GM23338 (cell line): ENCODE data around the gene TMEM8B. TPM values are rescaled to one million over a fixed set of nuclear protein-coding genes. Genes with fewer than 3 reads are reported as not detected.

Experiments used
- ATAC-seq: fragments of 200-7000 bp; cut with Tn5 transposase; 3 replicates; pipeline ENCODE4 v1.9.1; 2020
- DNase-seq: peaks from one replicate; pipeline ENCODE4 v3.0.0-alpha.2; 2015; ENCODE audit warnings: low spot score
- H2AFZ ChIP-seq: fragments of 200-600 bp; sonication (generic); 2 replicates; pipeline ENCODE4 v1.8.0; 2016; ENCODE audit warnings: antibody characterized with exemption, mild to moderate bottlenecking, moderate library complexity
- H3F3A ChIP-seq: fragments of 200-600 bp; sonication (generic); replicated peaks from 2 replicates; pipeline ENCODE4 v1.8.0; 2017; ENCODE audit warnings: antibody characterized with exemption, mixed run types, low read depth
- H3K27ac ChIP-seq: fragments of 200-600 bp; sonication (generic); 2 replicates; pipeline ENCODE4 v1.6.1; 2016; ENCODE audit warnings: low read depth
- H3K27me3 ChIP-seq: fragments of 200-600 bp; sonication (generic); 2 replicates; pipeline ENCODE4 v1.8.0; 2016; ENCODE audit warnings: mild to moderate bottlenecking, mixed run types, moderate library complexity; ENCODE audit not compliant: insufficient read depth
- H3K36me3 ChIP-seq: fragments of 200-600 bp; sonication (generic); 2 replicates; pipeline ENCODE4 v1.8.0; 2016; ENCODE audit warnings: mild to moderate bottlenecking; ENCODE audit not compliant: insufficient read depth
- H3K4me1 ChIP-seq: fragments of 200-600 bp; sonication (generic); 2 replicates; pipeline ENCODE4 v1.8.0; 2016; ENCODE audit warnings: mild to moderate bottlenecking, moderate library complexity; ENCODE audit not compliant: insufficient read depth
- H3K4me2 ChIP-seq: fragments of 200-600 bp; sonication (generic); 2 replicates; pipeline ENCODE4 v1.7.1; 2017; ENCODE audit warnings: mixed run types
- H3K4me3 ChIP-seq: fragments of 200-600 bp; sonication (generic); 2 replicates; pipeline ENCODE4 v1.6.1; 2016; ENCODE audit warnings: mixed run types
- H3K79me2 ChIP-seq: fragments of 200-600 bp; sonication (generic); replicated peaks from 2 replicates; pipeline ENCODE4 v1.8.0; 2017; ENCODE audit warnings: mild to moderate bottlenecking; ENCODE audit not compliant: insufficient read depth
- H3K9me2 ChIP-seq: fragments of 200-600 bp; sonication (generic); 2 replicates; pipeline ENCODE4 v1.8.0; 2017; ENCODE audit not compliant: insufficient read depth
- H4K20me1 ChIP-seq: fragments of 200-600 bp; sonication (generic); replicated peaks from 2 replicates; pipeline ENCODE4 v1.8.0; 2017; ENCODE audit warnings: mild to moderate bottlenecking; ENCODE audit not compliant: insufficient read depth
- H3K27ac Mint-ChIP-seq: 2 replicates; pipeline ENCODE4 v1.8.0; 2020; ENCODE audit warnings: inconsistent platforms, mild to moderate bottlenecking, moderate library complexity, mixed read lengths
- H3K27me3 Mint-ChIP-seq: 3 replicates; pipeline ENCODE4 v1.8.0; 2022; ENCODE audit warnings: low read depth, mild to moderate bottlenecking, moderate library complexity, mixed read lengths, inconsistent platforms; ENCODE audit not compliant: insufficient read depth, poor library complexity
- H3K36me3 Mint-ChIP-seq: 3 replicates; pipeline ENCODE4 v1.8.0; 2021; ENCODE audit warnings: low read depth, mild to moderate bottlenecking, inconsistent platforms, moderate library complexity, mixed read lengths
- H3K4me1 Mint-ChIP-seq: 3 replicates; pipeline ENCODE4 v1.8.0; 2020; ENCODE audit warnings: mild to moderate bottlenecking, inconsistent platforms, mixed read lengths
- H3K4me3 Mint-ChIP-seq: 3 replicates; pipeline ENCODE4 v1.8.0; 2021; ENCODE audit warnings: moderate library complexity, mild to moderate bottlenecking, inconsistent platforms, mixed read lengths
- H3K9me3 Mint-ChIP-seq: 3 replicates; pipeline ENCODE4 v1.8.0; 2020; ENCODE audit warnings: moderate library complexity, mild to moderate bottlenecking, inconsistent platforms, mixed read lengths
- CREB1 ChIP-seq: fragments of 250-450 bp; sonication (Bioruptor Pico); IDR thresholded peaks from 2 replicates; pipeline ENCODE4 v1.5.0; 2020; ENCODE audit warnings: low read depth, mild to moderate bottlenecking, moderate library complexity
- CTCF ChIP-seq, 2 experiments: fragments of 200-600 bp in 1 of 2; sonication (generic) in 1 of 2; conservative IDR thresholded peaks; 2 replicates each; pipeline versions ENCODE4 v1.5.1 to v1.6.1; 2016 to 2017; ENCODE audit warnings: antibody characterized with exemption in 2 of 2, low read depth in 2 of 2, mild to moderate bottlenecking in 2 of 2, moderate library complexity in 1 of 2
- ETS1 ChIP-seq: IDR thresholded peaks from 2 replicates; pipeline ENCODE4 v1.6.1; 2016; ENCODE audit warnings: antibody characterized with exemption
- EZH2 ChIP-seq: fragments of 200-600 bp; sonication (generic); IDR thresholded peaks from one replicate; pipeline ENCODE4 v1.8.0; 2017; ENCODE audit warnings: antibody characterized with exemption, mild to moderate bottlenecking, low read depth; ENCODE audit not compliant: unreplicated experiment
- EZH2phosphoT487 ChIP-seq: fragments of 200-600 bp; sonication (generic); IDR thresholded peaks from one replicate; pipeline ENCODE4 v1.8.1; 2018; ENCODE audit warnings: antibody characterized with exemption; ENCODE audit not compliant: unreplicated experiment
- JUNB ChIP-seq: IDR thresholded peaks from one replicate; pipeline ENCODE4 v1.6.1; 2016; ENCODE audit warnings: antibody characterized with exemption; ENCODE audit not compliant: unreplicated experiment
- NANOG ChIP-seq: IDR thresholded peaks from 2 replicates; pipeline ENCODE4 v1.6.1; 2016; ENCODE audit warnings: antibody characterized with exemption, borderline replicate concordance
- POLR2AphosphoS5 ChIP-seq: IDR thresholded peaks from 2 replicates; pipeline ENCODE4 v1.6.1; 2016; ENCODE audit warnings: antibody characterized with exemption, low read depth
- STAT1 ChIP-seq: IDR thresholded peaks from one replicate; pipeline ENCODE4 v1.6.1; 2016; ENCODE audit warnings: antibody characterized with exemption; ENCODE audit not compliant: unreplicated experiment
- ZNF114 ChIP-seq: fragments of 250-450 bp; sonication (Bioruptor Pico); IDR thresholded peaks from 2 replicates; pipeline ENCODE4 v1.5.0; 2020; ENCODE audit warnings: mild to moderate bottlenecking, moderate library complexity
- ZNF331 ChIP-seq: fragments of 250-450 bp; sonication (Bioruptor Pico); IDR thresholded peaks from 2 replicates; pipeline ENCODE4 v1.5.0; 2020; ENCODE audit warnings: low read depth, mild to moderate bottlenecking, moderate library complexity
- polyA plus RNA-seq: library from polyadenylated mRNA; unstranded; fragments of >200 nt; fragmentation: Nextera tagmentation; extraction: Ambion mirVana; gene quantifications from 2 replicates; pipeline ENCODE4 v1.2.1, GENCODE V29; 2016
- total RNA-seq: library from RNA; depleted of rRNA; stranded (reverse); fragments of >200 nt; shearing (Covaris generic); gene quantifications from 2 replicates; pipeline ENCODE4 v1.2.3, GENCODE V29; 2014
- TF ChIP-seq, protein P1 (sequence below): fragments of 250-450 bp; sonication (Bioruptor Pico); IDR thresholded peaks from 2 replicates; pipeline ENCODE4 v1.5.0; 2020; ENCODE audit warnings: mild to moderate bottlenecking, moderate library complexity
- TF ChIP-seq, protein P2 (sequence below): IDR thresholded peaks from one replicate; pipeline ENCODE4 v1.6.1; 2018; ENCODE audit warnings: antibody characterized with exemption; ENCODE audit not compliant: unreplicated experiment

TMEM8B gene
- total and polyA plus RNA-seq, 2 experiments from 2014 or later, result 4.2 to 5.5 TPM

DNA sequence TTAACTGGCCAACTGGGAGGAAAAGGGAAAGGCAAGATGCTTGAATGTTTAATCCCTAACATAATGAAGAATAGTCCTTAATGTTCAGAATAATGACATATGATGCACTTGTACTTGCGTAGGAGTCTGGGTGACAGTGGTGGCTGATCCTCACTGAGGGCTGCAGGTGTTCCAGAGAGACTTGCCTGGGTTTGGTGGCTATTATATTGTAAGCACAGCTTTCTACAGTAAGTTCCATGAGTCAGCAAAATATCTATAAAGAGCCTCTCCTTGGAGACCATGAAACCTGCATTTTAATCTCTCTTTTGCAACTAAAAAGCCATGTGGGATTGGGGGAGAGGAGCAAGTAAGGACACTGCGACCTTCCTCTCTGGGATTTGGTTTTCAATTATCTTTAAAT, 39.5 kb upstream of the TMEM8B start:
- H3K27me3 Mint-ChIP-seq, result peaks cover 14% of the 10 kb centered on the region
- no peaks in the 10 kb centered on the region for H4K20me1 ChIP-seq
- H3K4me1 Mint-ChIP-seq, result peaks cover 17% of the 10 kb centered on the region
- DNase-seq, result no peak
- peaks cover 7% of the 10 kb centered on the region; the same call in 1 of the 2 replicates for H3K27me3 ChIP-seq
- no peak overlapping the region for H3K4me3 ChIP-seq
- peaks cover 14% of the 10 kb centered on the region for H3K36me3 Mint-ChIP-seq
- H3K4me2 ChIP-seq, result no peak overlapping the region
- H3K36me3 ChIP-seq, result 0 out of 2 replicates have a peak, but pooled peaks cover 3% of the 10 kb centered on the region
- no peak for ATAC-seq
- no peak overlapping the region for H2AFZ ChIP-seq
- no peaks in the 10 kb centered on the region for H3K9me2 ChIP-seq
- H3K79me2 ChIP-seq, result no peaks in the 10 kb centered on the region
- H3F3A ChIP-seq, result no peaks in the 10 kb centered on the region
- no peaks in the 10 kb centered on the region; the same call in 2 of the 3 replicates for H3K9me3 Mint-ChIP-seq
- H3K4me1 ChIP-seq, result peaks cover 9% of the 10 kb centered on the region; the same call in 1 of the 2 replicates
- H3K27ac Mint-ChIP-seq, result no peak overlapping the region; the same call in 1 of the 2 replicates
- 0 out of 2 replicates have a peak overlapping the region, but pooled peaks have one; percentile 5 for H3K27ac ChIP-seq
- H3K4me3 Mint-ChIP-seq, result no peak overlapping the region
- TF ChIP-seq NANOG, result no peak
- TF ChIP-seq JUNB, result no peak
- no peak for TF ChIP-seq EZH2
- no peak for TF ChIP-seq POLR2AphosphoS5
- no peak for TF ChIP-seq CTCF (conservative IDR thresholded peaks at IDR 0.05; ENCODE audit: low read depth in 2 of 2)
- no peak for TF ChIP-seq ZNF114 (CRISPR knock-in tag)
- no peak for TF ChIP-seq EZH2phosphoT487
- no peak for TF ChIP-seq STAT1
- TF ChIP-seq ZNF331 (CRISPR knock-in tag), result no peak
- TF ChIP-seq, protein P1, sequence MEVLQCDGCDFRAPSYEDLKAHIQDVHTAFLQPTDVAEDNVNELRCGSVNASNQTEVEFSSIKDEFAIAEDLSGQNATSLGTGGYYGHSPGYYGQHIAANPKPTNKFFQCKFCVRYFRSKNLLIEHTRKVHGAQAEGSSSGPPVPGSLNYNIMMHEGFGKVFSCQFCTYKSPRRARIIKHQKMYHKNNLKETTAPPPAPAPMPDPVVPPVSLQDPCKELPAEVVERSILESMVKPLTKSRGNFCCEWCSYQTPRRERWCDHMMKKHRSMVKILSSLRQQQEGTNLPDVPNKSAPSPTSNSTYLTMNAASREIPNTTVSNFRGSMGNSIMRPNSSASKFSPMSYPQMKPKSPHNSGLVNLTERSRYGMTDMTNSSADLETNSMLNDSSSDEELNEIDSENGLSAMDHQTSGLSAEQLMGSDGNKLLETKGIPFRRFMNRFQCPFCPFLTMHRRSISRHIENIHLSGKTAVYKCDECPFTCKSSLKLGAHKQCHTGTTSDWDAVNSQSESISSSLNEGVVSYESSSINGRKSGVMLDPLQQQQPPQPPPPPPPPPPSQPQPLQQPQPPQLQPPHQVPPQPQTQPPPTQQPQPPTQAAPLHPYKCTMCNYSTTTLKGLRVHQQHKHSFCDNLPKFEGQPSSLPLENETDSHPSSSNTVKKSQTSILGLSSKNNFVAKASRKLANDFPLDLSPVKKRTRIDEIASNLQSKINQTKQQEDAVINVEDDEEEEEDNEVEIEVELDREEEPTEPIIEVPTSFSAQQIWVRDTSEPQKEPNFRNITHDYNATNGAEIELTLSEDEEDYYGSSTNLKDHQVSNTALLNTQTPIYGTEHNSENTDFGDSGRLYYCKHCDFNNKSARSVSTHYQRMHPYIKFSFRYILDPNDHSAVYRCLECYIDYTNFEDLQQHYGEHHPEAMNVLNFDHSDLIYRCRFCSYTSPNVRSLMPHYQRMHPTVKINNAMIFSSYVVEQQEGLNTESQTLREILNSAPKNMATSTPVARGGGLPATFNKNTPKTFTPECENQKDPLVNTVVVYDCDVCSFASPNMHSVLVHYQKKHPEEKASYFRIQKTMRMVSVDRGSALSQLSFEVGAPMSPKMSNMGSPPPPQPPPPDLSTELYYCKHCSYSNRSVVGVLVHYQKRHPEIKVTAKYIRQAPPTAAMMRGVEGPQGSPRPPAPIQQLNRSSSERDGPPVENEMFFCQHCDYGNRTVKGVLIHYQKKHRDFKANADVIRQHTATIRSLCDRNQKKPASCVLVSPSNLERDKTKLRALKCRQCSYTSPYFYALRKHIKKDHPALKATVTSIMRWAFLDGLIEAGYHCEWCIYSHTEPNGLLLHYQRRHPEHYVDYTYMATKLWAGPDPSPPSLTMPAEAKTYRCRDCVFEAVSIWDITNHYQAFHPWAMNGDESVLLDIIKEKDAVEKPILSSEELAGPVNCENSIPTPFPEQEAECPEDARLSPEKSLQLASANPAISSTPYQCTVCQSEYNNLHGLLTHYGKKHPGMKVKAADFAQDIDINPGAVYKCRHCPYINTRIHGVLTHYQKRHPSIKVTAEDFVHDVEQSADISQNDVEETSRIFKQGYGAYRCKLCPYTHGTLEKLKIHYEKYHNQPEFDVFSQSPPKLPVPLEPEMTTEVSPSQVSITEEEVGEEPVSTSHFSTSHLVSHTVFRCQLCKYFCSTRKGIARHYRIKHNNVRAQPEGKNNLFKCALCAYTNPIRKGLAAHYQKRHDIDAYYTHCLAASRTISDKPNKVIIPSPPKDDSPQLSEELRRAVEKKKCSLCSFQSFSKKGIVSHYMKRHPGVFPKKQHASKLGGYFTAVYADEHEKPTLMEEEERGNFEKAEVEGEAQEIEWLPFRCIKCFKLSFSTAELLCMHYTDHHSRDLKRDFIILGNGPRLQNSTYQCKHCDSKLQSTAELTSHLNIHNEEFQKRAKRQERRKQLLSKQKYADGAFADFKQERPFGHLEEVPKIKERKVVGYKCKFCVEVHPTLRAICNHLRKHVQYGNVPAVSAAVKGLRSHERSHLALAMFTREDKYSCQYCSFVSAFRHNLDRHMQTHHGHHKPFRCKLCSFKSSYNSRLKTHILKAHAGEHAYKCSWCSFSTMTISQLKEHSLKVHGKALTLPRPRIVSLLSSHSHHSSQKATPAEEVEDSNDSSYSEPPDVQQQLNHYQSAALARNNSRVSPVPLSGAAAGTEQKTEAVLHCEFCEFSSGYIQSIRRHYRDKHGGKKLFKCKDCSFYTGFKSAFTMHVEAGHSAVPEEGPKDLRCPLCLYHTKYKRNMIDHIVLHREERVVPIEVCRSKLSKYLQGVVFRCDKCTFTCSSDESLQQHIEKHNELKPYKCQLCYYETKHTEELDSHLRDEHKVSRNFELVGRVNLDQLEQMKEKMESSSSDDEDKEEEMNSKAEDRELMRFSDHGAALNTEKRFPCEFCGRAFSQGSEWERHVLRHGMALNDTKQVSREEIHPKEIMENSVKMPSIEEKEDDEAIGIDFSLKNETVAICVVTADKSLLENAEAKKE (CRISPR knock-in tag), result no peak
- no peak for TF ChIP-seq CREB1 (CRISPR knock-in tag)
- TF ChIP-seq, protein P2, sequence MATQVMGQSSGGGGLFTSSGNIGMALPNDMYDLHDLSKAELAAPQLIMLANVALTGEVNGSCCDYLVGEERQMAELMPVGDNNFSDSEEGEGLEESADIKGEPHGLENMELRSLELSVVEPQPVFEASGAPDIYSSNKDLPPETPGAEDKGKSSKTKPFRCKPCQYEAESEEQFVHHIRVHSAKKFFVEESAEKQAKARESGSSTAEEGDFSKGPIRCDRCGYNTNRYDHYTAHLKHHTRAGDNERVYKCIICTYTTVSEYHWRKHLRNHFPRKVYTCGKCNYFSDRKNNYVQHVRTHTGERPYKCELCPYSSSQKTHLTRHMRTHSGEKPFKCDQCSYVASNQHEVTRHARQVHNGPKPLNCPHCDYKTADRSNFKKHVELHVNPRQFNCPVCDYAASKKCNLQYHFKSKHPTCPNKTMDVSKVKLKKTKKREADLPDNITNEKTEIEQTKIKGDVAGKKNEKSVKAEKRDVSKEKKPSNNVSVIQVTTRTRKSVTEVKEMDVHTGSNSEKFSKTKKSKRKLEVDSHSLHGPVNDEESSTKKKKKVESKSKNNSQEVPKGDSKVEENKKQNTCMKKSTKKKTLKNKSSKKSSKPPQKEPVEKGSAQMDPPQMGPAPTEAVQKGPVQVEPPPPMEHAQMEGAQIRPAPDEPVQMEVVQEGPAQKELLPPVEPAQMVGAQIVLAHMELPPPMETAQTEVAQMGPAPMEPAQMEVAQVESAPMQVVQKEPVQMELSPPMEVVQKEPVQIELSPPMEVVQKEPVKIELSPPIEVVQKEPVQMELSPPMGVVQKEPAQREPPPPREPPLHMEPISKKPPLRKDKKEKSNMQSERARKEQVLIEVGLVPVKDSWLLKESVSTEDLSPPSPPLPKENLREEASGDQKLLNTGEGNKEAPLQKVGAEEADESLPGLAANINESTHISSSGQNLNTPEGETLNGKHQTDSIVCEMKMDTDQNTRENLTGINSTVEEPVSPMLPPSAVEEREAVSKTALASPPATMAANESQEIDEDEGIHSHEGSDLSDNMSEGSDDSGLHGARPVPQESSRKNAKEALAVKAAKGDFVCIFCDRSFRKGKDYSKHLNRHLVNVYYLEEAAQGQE, result no peak
- TF ChIP-seq ETS1, result no peak
